H1 (cell line): Measurements from ENCODE around the gene KLF12. TPM values are rescaled to one million over a fixed set of nuclear protein-coding genes. Genes with fewer than 3 reads are reported as not detected.

ENCODE experiments used
- CHD1 ChIP-seq: IDR thresholded peaks from 2 replicates; pipeline ENCODE4 v1.6.1; 2012; ENCODE audit warnings: low read depth, low read length, improper control_type of control experiment
- CTBP2 ChIP-seq: IDR thresholded peaks from 2 replicates; pipeline ENCODE4 v1.7.0; 2011; ENCODE audit warnings: borderline replicate concordance, mild to moderate bottlenecking, moderate library complexity, mixed read lengths, low read length; ENCODE audit not compliant: insufficient read depth, insufficient read length
- FOSL1 ChIP-seq: IDR thresholded peaks from 2 replicates; pipeline ENCODE4 v1.6.1; 2011; ENCODE audit warnings: mild to moderate bottlenecking, low read depth, low read length, moderate library complexity; ENCODE audit not compliant: insufficient read depth
- NRF1 ChIP-seq: IDR thresholded peaks from 2 replicates; pipeline ENCODE4 v1.6.1; 2011; ENCODE audit warnings: mild to moderate bottlenecking, low read depth, low read length, improper control_type of control experiment
- PHF8 ChIP-seq: fragments of 200-600 bp; sonication (generic); conservative IDR thresholded peaks from 2 replicates; pipeline ENCODE4 v1.7.1; 2012; ENCODE audit warnings: low read depth, mild to moderate bottlenecking, inconsistent platforms, low read length, moderate library complexity
- POU5F1 ChIP-seq: IDR thresholded peaks from 2 replicates; pipeline ENCODE4 v1.6.1; 2011; ENCODE audit warnings: low read depth, mild to moderate bottlenecking, low read length, moderate library complexity
- RAD21 ChIP-seq, 2 experiments: IDR thresholded peaks in 1 of 2; conservative IDR thresholded peaks in 1 of 2; 2 replicates each; pipeline ENCODE4 v1.6.1; 2011; ENCODE audit warnings: low read depth in 2 of 2, low read length in 2 of 2, improper control_type of control experiment in 1 of 2, inconsistent platforms in 1 of 2, mild to moderate bottlenecking in 1 of 2, moderate library complexity in 1 of 2
- polyA plus RNA-seq, 7 experiments: library from polyadenylated mRNA; depleted of rRNA in 3 of 7; stranded (reverse) in 5 of 7; unstranded in 2 of 7; fragments of >200 nt in 5 of 7; fragments of 200-250 nt in 2 of 7; gene quantifications; 1 replicate in 5 of 7; 2 replicates in 1 of 7; 4 replicates in 1 of 7; pipeline versions ENCODE4 v1.2.1 to v1.2.3, GENCODE V29; 2011 to 2013; ENCODE audit warnings: missing spikeins in 2 of 7, mixed read lengths in 2 of 7
- total RNA-seq: library from RNA; stranded (reverse); fragmentation: NEBNext Ultra II Directional; extraction: Animal tissue kit (Norgen Biotek cat#: 25700); gene quantifications from 2 replicates; pipeline ENCODE4 v1.2.1, GENCODE V29; 2021
- TF ChIP-seq, protein P1 (sequence below): IDR thresholded peaks from 2 replicates; pipeline ENCODE4 v1.6.1; 2011; ENCODE audit warnings: low read depth, mild to moderate bottlenecking, low read length; ENCODE audit not compliant: insufficient read depth

KLF12 gene
- total and polyA plus RNA-seq, 2 of the 8 experiments (the other 6 are each of a cell fraction or from before 2014, with no cell fraction given): 6.6 to 12.1 TPM

DNA sequence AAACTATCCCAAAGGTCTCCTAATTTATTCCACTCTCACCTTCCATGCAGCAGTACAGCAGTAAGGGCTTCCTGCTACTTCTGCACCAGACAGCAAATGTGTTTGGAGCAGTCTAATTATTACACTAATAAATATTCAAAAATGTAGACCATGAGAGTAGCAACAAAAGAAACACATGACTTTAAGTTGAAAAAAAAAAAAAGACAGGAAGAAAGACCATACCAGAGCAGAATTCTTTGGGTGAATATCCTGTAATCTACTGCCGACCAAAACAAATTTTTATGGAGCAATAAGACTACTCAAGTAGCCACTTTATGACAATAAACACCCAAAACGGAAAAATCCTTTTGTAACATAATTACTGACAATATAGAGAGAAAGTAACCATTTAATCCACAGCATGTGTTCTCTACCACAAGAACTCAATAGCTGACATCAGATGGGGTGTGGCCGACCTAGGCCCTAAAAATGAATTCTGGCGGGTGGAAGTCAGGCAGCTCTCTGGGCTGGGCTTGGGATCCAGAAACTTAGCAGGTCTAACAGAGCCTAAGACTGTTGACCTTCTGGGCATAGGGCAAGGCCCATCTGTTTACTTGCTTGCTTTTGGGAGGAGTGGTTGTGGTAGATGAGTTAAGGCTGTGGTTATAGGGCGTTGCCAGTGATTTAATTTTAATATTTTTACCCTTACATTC is 4.6 kb downstream of the KLF12 start (continued):
- TF ChIP-seq RAD21 (IDR thresholded peaks at IDR 0.05 in 1 of 2, conservative IDR thresholded peaks at IDR 0.05 in 1 of 2; ENCODE audit: low read depth in 2 of 2, low read length in 2 of 2): no peak
- no peak for TF ChIP-seq CTBP2
- no peak for TF ChIP-seq POU5F1
- TF ChIP-seq NRF1: no peak
- TF ChIP-seq FOSL1: no peak
- no peak for TF ChIP-seq PHF8
- TF ChIP-seq, protein P1, sequence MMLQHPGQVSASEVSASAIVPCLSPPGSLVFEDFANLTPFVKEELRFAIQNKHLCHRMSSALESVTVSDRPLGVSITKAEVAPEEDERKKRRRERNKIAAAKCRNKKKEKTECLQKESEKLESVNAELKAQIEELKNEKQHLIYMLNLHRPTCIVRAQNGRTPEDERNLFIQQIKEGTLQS: no peak
- no peak for TF ChIP-seq CHD1
